GM19397 (cell line): ENCODE measurements around the gene SH3RF3.

Experiments
- ATAC-seq: cut with Tn5 transposase; IDR thresholded peaks from one replicate; pipeline ENCODE4 v1.9.1; 2021; ENCODE audit warnings: mild to moderate bottlenecking, moderate library complexity; ENCODE audit not compliant: unreplicated experiment

Gene SH3RF3

DNA sequence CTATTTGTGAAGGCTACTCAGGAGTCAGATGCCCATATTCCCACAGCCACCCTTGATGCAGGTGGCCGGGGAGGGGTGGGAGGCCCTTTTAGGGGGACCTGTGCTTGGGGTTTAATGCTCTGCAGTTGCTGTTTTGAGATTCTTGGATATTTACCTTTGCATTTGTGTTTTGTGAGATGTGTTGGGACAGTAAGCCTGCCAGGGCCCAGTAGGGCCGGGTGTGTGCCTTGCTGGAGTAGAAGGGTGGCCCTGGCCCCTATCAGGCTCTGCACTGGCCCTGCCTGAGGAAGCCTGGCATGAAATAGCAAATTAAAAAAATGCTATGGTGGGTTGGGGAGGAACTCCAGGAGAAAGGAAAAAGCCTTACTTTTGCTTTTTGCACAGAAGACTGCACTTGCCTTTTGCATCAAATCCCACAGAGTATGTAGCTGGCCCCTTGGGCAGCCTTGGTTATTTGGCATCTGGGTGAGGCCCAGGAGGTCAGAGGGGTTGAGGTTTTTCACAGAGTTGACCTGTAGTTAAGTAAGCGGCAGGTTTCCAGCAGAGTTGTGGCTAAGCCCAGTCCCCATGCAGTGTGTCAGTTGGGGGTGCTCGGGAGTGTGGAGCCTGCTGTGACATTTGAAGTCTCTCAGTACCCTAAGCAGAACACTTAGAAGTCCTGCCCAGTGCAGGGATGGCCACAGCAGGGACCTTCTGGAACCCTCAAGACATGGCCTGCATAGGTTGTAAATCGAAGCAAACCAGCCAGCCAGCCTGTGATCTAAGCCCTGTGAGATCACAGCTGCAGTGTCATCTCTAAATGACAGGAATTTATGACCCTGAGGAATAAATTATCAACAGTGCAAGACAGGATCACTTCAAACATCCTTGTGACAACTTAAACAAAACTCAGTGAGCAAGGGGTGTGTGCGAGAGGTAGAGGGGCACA lies 68.8 kb downstream of the SH3RF3 start:
- no peak for ATAC-seq

DNA sequence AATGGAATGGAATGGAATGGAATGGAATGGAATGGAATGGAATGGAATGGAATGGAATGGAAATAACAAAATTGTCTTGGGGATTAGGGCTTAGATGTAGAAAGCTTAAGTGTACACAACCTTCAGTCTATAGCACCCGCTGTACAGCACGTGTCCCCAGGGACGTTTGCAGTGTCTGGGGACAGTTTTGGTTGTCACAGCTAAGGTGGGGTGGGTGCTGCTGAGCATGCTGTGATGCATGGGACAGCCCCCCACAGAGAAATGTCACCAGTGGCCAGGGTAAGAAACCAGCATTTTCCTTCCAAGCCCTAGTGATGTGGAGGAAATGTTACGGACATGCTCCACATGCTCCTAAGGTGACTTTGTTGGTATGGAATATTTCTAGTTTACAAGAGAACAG lies 70.8 kb downstream of the SH3RF3 start:
- ATAC-seq = no peak

DNA sequence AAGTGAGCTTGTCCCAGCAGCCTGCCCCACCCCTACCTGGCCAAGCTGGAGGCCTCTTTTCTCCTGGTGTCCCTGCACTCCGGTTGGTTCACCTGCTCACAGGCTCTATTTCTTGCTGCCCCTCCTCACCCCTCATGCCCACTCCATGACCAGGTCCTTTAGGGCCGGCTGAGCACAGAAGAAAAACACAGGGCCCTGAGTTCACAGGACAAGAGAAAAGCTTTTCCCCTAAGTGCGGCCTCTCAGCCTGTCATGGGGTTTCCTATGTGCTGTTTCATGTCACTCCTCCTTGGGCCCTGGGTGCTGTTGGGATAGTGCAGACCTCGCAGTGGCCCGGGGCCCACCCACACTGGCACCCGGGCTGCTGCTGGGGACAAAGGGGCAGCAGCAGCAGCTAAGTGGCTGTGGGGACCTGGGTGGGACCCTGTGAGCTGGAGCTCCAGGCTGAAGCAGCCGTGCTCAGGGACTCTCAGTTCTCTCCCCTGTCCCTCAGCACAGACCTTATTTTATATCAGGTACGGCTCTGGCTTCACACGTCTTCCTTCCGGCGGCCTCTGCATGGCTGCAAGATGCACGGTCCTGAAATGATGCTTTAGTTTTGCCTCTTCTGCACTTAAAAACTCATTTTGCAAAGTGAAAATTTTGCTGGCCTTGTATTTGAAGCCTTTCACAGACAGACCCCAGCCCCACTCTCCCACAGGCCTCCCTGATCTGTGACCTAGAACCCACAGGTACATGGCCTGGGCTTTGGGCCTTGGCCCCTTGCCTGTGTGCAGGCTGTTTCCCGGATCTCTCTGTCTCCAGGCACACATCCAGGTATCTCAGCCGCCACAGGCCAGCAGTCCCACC lies 71.8 kb downstream of the SH3RF3 start:
- no peak for ATAC-seq

DNA sequence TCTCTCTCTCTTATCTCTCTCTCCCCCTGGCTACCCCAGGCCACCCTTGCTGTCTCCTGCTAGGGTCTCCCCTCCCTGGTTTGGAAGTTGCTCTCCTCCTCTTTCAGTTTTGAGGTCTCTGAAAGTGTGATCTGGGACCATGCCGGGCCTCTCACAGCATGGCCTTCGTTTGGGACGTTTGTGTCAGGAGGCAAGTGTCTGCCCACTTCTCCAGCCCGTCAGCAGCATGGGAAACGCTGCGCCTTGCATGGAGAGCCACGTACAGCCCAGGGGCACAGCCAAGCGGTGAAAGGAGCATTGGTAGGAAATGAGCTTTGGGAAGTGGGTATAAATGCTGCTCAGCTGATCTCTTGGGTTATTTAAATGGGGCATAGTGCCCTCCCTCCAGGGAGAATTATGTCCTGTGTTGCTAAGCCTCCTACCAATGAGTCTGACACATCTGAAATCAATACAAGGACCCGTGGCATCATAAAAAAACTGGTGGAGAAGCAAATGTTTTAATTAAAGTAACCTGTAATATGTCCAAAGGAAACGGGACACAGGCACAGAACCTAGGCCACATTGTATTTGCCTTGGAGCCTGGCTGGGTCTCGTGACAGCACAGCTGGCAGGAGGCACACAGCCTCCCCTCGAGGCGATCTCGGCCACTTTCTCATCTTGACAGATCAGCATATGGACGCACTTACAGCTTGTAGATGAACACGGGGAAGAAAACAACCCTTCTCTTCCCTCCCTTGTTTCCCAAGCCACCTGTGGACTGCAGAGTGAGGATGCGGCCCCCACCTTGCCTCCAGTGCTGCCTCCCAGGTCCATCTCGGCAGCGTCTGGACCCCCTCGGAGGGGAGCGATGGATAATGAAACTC lies 72.7 kb downstream of the SH3RF3 start:
- ATAC-seq = no peak

DNA sequence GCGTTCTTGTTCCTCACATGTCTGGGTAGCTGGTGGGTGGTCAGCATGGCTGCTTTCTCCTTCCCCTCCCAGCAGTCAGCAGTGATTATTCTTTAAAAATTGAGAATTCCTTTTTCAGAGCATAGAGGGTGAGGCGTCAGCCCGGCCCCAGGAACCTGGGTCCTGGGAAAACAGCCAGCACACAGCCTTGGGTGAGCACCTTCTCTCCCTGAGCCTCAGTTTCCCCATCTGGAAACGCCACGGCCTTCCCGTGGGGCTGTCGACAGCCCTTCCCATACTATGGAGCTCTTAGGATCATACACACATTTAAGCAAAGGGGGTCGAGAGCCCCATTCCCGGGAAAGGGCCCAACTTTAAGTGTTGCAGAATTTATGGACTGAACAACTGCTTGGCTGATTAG lies 73.5 kb downstream of the SH3RF3 start:
- ATAC-seq = no peak

DNA sequence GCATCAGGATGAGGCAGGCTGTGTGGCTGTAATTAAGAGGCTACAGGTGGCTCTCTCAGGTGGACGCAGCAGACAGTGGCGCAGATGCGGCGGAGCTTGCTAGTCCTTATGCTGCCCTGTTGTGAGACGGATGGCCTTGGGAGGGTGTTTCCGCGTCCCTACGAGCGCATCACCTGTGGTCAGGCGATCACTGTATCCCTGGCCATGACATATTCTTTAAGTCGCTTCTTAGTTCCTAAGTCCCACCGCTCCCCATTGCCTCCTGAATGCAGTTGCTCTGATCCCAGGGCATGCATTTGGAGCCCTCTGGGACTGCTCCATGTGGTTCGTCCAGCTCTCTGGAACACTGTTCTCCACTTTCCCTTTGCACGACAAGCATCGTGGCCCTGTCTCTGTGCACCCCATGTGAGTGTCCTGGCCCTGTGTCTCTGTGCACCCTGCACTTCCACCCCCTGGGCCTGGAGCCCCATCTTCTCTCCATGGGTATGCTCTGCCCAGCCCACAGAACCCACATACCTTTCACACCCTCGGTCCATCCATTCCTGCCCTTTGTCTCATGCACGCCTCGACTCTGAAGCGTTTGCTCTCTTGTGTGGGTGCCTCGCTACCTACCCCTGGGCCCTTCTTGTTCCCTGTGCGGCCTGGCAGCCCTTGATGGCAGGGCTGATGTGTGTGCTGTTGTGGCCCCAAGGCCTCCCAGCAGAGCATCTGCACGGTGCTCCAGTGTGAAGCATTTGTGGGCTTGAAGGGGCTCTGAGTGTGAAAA lies 74.4 kb downstream of the SH3RF3 start:
- ATAC-seq = no peak

DNA sequence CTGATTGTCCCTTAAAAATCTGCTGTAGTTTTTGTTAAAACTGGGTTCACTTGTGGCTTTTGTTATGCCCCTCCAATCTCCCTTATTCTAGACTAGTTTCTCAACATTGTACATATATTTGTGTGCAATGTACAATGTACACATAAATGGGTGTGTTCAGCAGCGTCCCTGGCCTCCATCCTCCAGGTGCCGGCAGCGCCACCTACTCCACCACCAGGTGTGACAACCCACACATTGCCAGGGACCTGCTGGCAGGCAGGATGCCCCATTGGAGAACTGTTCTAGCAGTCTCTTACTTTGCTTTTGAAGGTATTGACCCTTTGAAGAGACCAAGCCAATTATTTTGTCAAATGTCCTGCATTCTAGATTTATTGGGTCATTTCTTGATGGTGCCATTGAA lies 75.4 kb downstream of the SH3RF3 start:
- ATAC-seq = no peak

DNA sequence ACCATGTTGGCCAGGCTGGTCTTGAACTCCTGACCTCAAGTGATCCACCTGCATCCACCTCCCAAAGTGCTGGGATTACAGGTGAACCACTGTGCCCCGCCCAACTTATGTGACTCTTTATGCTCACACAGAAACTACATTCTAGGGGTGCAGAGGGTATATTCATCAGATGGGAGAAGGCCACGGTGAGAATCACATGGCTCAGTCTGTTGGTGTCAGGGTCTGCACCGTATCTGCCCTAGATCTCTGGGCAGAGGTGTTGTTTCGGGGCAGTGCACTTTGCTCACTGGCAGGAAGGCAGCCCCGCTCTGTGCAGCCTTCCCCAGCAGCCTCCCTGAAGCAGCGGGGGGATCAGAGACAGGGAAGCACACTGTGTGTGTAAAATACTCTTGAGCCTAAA lies 76.4 kb downstream of the SH3RF3 start:
- no peak for ATAC-seq

DNA sequence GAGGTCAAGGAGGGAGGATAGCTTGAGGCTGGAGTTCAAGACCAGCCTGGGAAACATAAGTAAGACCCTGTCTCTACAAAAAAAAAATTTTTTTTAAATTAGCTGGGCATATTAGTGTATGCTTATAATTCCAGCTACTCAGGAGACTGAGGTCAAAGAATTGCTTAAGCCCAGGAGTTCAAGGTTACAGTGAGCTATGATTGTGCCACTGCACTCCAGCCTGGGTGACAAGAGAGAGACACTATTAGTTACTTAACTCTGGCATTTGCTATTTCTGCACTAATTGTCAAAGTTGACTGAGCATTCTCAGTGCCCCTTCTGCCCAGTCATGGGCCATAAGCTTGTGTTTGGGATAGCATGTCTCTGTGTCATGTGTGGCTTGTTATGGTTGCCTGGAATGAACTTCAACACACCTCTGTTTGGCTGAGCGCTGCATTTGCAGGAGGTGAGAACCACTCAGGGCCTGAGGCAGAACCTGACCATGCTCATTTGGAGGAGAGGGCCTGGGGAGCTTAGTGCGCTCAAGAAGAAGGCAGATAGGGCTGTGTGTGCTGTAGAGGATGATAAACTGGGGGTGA lies 77.7 kb downstream of the SH3RF3 start:
- ATAC-seq = no peak

DNA sequence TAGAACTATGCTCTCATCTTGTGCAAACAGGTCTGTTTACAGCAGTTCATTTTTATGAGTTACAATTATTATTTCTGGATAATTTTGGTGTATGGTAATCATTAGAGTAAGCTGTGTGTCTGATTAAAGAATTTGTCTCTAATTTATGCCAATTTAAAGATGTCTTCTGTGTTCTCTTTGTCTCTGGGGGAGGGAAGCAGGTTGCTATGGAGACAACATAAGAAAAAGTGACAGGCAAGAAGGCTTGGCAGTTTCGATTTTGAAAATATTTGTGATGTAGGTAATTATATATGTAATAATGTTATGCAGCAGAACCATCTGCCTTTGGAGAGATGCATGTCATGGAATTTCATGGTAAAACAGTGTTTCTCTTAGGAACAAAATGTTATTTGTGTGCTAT lies 78.2 kb downstream of the SH3RF3 start:
- ATAC-seq = no peak

DNA sequence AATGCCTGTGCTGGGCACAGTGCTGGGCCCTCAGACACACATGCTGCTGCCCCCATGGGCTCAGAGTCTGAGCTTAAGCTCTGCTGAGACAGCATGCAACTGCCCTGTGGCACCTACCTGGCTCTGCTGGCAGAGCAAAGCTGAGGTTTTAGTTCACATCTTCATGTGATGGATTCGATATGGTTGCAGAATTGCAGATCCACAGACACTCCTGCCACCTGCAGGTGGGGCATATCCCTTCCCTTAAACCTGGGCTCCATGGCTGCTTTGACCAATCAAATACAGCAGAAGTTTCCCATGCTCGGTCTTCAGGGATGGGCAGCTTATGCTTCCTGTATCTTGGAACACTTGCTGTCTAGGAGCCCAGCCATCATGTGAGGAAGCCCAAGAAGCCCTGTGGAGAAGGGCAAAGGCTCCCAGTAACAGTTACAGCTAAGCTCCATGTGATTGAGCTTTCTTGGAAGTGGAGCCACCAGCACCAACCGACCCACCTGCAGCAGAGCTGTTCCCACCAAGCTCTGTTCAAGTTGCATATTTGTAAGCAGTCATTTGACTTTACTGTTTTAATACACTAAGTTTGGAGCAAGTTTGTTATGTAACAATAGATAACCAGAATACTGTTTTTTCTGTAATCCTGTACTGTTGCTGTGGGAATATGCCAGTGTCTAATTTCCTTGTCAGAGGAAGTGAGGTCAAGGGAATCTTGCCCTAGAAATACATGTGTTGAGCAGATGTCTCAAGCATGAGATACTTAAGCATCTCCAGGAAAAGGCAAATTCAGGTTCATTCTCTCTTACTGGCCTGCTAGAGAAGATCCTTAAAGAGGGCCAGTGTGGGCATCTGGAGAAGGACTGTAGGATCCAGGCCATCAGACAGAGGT lies 79.3 kb downstream of the SH3RF3 start:
- no peak for ATAC-seq

DNA sequence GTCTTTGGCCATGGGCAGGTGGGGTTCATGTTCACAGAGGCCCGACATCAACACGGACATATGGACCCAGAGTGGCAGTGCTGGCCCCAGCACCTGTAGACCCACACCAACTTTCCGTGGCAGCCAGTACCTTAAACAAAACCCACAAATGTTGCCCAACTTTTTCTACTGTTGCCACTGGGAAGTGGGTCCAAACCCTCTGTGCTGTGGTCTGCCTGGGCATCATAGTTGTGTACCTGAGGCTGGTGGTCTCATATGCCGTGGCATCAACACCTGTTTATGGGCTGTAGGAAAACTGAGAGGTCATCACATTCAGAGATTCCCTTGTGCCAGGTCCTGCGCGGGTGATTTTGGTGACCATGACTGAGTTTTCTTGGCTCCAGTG lies 79.9 kb downstream of the SH3RF3 start:
- ATAC-seq = no peak

DNA sequence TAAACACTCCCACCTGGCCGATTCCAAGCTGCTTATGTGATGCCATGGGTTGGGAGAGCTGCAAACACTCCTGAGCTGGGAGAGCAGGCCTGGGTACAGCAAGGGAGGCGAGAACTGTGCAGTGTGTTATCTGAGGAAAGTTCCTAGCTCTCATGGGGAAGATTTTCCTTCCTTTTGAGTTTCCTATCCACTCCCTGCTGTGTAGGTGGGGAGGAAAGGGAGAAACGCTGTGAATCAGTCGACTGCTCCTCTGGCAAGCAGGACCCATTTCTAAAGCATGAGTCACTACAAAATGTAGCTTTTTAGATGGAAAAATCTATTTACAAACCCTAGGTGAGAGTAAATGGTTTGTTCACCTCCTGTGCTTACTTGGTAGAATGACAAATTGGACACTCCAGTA lies 80.4 kb downstream of the SH3RF3 start:
- ATAC-seq = no peak

DNA sequence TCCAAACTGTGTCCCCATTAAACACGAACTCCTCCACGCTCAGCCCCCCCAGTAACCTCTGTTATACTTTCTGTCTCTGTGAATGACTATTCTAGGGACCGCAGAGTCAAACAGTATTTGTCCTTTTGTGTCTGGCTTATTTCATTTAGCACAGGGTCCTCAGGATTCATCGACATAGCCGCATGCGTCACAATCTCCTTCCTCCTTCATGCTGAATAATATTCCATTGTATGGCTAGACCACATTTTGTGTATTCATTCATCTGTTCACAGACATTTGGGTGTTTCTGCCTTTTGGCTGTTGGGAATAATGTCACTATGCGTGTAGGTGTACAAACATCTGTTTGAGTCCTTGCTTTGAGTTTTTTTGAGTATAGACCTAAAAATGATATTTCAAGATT lies 80.9 kb downstream of the SH3RF3 start:
- no peak for ATAC-seq

DNA sequence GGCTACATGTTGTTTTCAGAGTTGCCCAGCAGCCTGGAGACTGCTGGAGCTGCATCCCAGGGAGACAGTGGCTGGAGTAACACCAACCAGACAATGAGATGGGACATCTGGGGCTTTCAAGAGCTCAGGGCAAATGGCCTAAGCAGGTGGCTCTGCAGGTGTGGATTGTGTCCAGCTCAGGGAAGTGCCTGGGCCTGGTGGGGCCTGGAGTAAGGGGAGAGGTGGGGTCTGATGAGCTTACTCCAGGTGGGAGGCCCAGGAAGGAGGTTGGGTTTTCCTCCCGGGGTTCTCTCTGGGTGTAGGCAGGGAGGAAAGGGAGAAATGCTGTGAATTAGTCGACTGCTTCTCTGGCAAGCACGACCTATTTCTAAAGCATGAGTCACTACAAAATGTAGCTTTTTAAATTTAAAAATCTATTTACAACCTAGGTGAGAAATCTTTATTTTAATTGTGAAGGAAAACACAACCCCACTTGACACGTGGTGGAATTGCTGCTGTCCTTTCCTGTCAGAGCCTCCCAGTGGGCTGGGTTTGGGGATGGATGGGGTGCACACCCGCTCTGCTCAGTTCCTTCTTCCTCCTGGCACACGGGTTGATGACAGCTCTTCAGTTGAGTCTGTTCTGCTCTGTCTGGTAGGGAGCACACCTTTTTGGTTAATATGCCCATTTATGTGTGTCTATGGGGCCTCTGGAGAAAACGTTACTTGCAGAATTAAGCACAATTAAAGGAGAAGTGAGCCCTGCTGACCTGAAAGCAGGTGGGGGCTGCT lies 81.6 kb downstream of the SH3RF3 start:
- no peak for ATAC-seq

DNA sequence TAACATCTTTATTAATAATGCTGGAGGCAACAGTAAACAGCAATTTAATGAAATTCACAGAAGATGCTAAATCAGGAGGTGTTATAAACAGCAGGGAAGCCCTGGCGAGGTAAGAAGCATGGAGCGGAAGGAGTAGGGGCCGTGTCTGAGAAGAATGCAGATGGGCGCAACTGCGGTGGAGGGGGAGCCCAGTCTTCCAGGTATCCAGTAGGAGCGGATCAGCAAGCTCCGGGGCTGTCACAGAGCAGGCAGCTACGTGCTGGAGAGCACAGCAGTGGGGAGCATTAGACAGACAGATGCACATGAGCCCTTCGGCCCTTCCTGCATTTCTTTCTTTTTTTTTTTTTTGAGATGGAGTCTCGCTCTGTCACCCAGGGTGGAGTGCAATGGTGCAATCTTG lies 82.3 kb downstream of the SH3RF3 start:
- ATAC-seq = no peak

DNA sequence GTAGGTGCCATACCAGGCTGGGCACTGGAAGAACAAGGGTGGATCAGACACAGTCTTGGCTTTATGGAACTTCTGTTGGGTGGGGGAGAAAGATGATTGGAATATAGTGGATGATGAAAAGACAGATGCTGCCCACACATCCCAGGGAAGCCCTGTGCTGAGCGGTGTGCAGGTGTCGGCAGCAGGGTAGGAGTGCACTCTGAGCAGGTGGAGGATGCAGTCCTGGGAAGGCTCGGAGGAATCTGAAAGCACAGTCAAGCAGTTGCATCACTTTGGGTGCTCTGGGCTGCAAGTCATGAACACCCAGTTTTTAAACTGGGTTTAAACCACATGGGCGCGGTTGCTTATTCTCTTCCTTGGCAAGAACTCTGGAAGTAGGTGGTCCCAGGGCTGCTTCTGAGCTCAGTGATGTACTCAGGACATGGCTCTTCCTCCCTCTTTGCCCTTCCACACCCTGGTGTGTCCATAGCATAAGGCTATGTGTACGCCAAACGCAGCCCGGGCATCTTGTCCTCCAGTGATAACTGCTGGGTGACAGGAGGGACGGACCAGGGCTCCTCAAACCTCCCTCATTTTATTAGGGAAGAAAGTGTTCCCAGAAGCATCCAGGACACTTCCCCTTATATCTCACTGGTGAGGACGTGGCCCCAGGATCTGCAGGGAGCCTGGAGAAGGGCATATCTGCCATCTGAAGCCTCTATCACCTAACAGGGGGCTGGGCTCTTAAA lies 84.0 kb downstream of the SH3RF3 start:
- no peak for ATAC-seq
